Testis (tissue), 2 donors: Measurements from ENCODE around the gene FSD2.

Experiments used
- CTCF ChIP-seq, 3 experiments: fragments of 450-650 bp in 2 of 3; fragments of 200-600 bp in 1 of 3; sonication (generic) in 1 of 3; IDR thresholded peaks; one replicate each; pipeline ENCODE4 v1.5.1; 2016 to 2019; ENCODE audit warnings: antibody characterized with exemption in 3 of 3, mild to moderate bottlenecking in 2 of 3, moderate library complexity in 1 of 3
- POLR2A ChIP-seq: fragments of 450-650 bp; IDR thresholded peaks from one replicate; pipeline ENCODE4 v1.6.1; 2017; ENCODE audit warnings: antibody characterized with exemption, mild to moderate bottlenecking, moderate library complexity

GRCh38 chr15:82731527-82731926 lies 74.3 kb downstream of the FSD2 start:
- TF ChIP-seq CTCF (IDR thresholded peaks at IDR 0.05) (no peak), POLR2A (no peak)
